ENCODE results near the gene POLR1G. TPM values are rescaled to one million over a fixed set of nuclear protein-coding genes. Genes with fewer than 3 reads are reported as not detected.

POLR1G gene
- total and polyA plus RNA-seq, 8 donors = 0.91 to 5.3 (median 2.9) TPM

GRCh38 chr19:45419895-45420294 is 13.5 kb downstream of the POLR1G start:
- Histone ChIP-seq H3K27me3 (no peaks in the 10 kb centered on the region), H3K4me1 (peaks cover 0 to 10% (median 6%) of the 10 kb centered on the region in 3 donors), H3K4me3 (no peak overlapping the region), H3K36me3 (no peaks in the 10 kb centered on the region), H3K27ac (no peak overlapping the region), H3K9me3 (no peaks in the 10 kb centered on the region)
- intact Hi-C loops (cut with DNase I) = no loop called here
- ATAC-seq (no peak), DNase-seq (peak in 1 of 6 donors; percentile 75), FAIRE-seq (no peak)
- TF ChIP-seq CTCF (IDR thresholded peaks at IDR 0.05) = no peak
- WGBS, 2 donors = 45 to 59% methylated on average over 3 of the region's 3 CpGs

GRCh38 chr19:45420356-45420755 is 13.9 kb downstream of the POLR1G start:
- no peak overlapping the region for H3K27ac ChIP-seq
- H3K4me1 ChIP-seq = peaks cover 0 to 10% (median 6%) of the 10 kb centered on the region in 3 donors

GRCh38 chr19:45420871-45421270 is 14.4 kb downstream of the POLR1G start:
- intact Hi-C loops (cut with DNase I) = no loop called here
- H3K36me3 ChIP-seq = no peaks in the 10 kb centered on the region
- peaks cover 0 to 10% (median 6%) of the 10 kb centered on the region in 3 donors for H3K4me1 ChIP-seq
- no peak for FAIRE-seq
- DNase-seq = no peak
- no peak overlapping the region for H3K4me3 ChIP-seq
- 85 to 89% methylated on average over 6 of the region's 6 CpGs for WGBS, 2 donors
- H3K27me3 ChIP-seq = no peaks in the 10 kb centered on the region
- H3K27ac ChIP-seq = no peak overlapping the region
- ATAC-seq = no peak
- no peaks in the 10 kb centered on the region for H3K9me3 ChIP-seq
- TF ChIP-seq CTCF (IDR thresholded peaks at IDR 0.05) = no peak

More at GRCh38 chr19:45420356-45420755, 13.9 kb downstream of the POLR1G start:
- FAIRE-seq (no peak), DNase-seq (no peak), ATAC-seq (no peak)
- Histone ChIP-seq H3K4me3 (no peak overlapping the region), H3K36me3 (no peaks in the 10 kb centered on the region), H3K27me3 (no peaks in the 10 kb centered on the region), H3K9me3 (no peaks in the 10 kb centered on the region)
- no peak for TF ChIP-seq CTCF (IDR thresholded peaks at IDR 0.05)
- 89% methylated on average over 6 to 10 of the region's 10 CpGs for WGBS, 2 donors
- intact Hi-C loops (cut with DNase I) = no loop called here

- Histone ChIP-seq H3K9me3 (no peaks in the 10 kb centered on the region), H3K4me3 (no peak overlapping the region), H3K27me3 (no peaks in the 10 kb centered on the region), H3K27ac (no peak overlapping the region), H3K36me3 (no peaks in the 10 kb centered on the region), H3K4me1 (peaks cover 0 to 10% (median 6%) of the 10 kb centered on the region in 3 donors)
- intact Hi-C loops (cut with DNase I) = no loop called here
- WGBS, 2 donors = 64 to 87% methylated on average over 6 of the region's 6 CpGs
- no peak for DNase-seq
- FAIRE-seq = no peak
- no peak for TF ChIP-seq CTCF (IDR thresholded peaks at IDR 0.05)
- no peak for ATAC-seq
These were observed 15.6 kb downstream of the POLR1G start for GRCh38 chr19:45421947-45422498.

- Histone ChIP-seq H3K27ac (peak overlapping the region; percentile 47 to 98 (median 92)), H3K36me3 (no peaks in the 10 kb centered on the region), H3K4me3 (peak overlapping the region; percentile 38 to 61 (median 46)), H3K4me1 (peaks cover 0 to 10% (median 6%) of the 10 kb centered on the region in 3 donors), H3K9me3 (no peaks in the 10 kb centered on the region), H3K27me3 (no peaks in the 10 kb centered on the region)
- no peak for TF ChIP-seq CTCF (IDR thresholded peaks at IDR 0.05)
- DNase-seq (peak in 1 of 6 donors; percentile 59), FAIRE-seq (no peak), ATAC-seq (no peak)
- 8 to 12% methylated on average over 16 to 20 of the region's 20 CpGs for WGBS, 2 donors
- intact Hi-C loops (cut with DNase I) = no loop called here
These were observed 16.7 kb downstream of the POLR1G start for GRCh38 chr19:45423033-45423588.
